NCI-H1930 (cell line): ENCODE measurements around the gene TRIM14.
"Not testable (repeated sequence)": the region's sequence is repeated elsewhere in the genome, so short reads cannot be mapped to it uniquely, and the experiment has no call there.

ENCODE experiments used
- DNase-seq, 2 experiments: peaks; one replicate each; lab custom pipeline; 2025; lab: John Stamatoyannopoulos, UW

Gene TRIM14

DNA sequence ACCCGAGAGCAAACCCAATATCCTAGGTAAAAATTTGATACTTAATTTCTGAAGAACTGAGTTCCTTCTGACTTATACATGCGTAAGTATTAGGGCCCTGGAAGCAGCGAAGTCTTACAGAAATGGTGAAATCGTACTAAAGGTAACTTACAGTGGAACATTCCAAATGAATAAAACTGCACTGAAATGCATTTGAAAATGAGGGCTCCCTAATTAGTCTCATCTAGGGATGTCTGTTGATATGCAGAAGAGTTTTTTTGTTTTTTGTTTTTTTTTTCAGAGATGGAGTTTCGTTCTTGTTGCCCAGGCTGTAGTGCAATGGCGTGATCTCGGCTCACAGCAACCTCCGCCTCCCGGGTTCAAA lies 72.9 kb downstream of the TRIM14 start:
- no peak for DNase-seq

GRCh38 chr9:98045234-98046179 lies 73.5 kb downstream of the TRIM14 start:
- DNase-seq, result no peak

DNA sequence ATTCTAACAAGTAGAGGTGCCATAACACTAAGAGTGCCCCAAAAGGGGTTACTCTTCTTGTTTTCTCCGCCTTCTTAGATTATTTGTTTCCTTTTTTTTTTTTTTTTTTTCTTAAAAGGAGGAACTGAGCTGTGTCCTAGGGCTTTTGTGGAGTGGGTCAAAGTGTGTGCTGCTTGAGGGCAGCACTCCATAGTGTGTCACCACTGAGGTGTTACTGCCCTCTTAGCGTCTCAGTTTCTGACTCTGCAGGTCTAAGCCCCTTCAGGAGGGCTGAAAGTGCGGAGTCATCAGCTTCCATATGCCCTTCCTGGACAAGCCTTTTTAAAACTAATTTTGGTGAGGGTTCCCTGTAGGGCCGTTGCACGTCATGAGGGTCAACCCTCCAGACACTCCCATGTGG lies 75.1 kb downstream of the TRIM14 start:
- no peak for DNase-seq

GRCh38 chr9:98040212-98040611 lies 78.8 kb downstream of the TRIM14 start:
- no peak for DNase-seq

DNA sequence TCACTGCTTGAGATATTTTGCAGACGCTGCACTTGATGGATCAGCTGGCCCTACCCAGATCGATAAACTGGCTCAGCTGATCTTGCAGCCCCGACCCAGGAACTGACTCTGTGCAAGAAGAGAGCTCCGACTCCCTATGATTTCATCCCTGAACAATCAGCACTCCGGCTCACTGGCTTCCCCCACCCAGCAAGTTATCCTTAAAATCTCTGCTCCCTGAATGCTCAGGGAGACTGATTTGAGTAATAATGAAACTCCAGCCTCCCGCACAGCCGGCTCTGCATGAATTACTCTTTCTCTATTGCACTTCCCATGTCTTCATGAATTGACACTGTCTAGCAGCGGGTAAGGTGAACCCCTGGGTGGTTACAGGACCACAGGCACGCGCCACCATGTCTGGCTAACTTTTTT lies 79.4 kb downstream of the TRIM14 start:
- DNase-seq, result no peak

- no peak for DNase-seq
Measured at GRCh38 chr9:98038958-98039357, 80.1 kb downstream of the TRIM14 start.

DNA sequence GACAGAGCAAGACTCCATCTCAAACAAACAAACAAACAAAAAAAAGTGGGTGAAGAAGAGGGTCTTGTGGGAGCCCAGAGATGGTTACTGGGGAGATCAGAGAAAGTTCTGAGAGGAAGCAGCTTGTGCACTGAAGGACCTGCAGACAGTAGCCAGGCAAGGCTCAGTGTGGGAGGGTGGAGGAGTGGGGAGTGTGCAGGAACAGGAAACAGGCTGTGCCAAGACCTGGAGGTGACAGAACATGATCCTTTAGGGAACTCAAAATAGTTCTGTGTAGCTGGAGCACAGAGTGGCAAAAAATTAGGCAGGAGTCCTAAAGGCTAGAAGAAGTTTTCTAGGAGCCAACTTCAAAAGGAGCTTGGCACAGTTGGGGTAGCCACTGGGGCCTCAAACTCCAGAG lies 81.7 kb downstream of the TRIM14 start:
- DNase-seq, result no peak

DNA sequence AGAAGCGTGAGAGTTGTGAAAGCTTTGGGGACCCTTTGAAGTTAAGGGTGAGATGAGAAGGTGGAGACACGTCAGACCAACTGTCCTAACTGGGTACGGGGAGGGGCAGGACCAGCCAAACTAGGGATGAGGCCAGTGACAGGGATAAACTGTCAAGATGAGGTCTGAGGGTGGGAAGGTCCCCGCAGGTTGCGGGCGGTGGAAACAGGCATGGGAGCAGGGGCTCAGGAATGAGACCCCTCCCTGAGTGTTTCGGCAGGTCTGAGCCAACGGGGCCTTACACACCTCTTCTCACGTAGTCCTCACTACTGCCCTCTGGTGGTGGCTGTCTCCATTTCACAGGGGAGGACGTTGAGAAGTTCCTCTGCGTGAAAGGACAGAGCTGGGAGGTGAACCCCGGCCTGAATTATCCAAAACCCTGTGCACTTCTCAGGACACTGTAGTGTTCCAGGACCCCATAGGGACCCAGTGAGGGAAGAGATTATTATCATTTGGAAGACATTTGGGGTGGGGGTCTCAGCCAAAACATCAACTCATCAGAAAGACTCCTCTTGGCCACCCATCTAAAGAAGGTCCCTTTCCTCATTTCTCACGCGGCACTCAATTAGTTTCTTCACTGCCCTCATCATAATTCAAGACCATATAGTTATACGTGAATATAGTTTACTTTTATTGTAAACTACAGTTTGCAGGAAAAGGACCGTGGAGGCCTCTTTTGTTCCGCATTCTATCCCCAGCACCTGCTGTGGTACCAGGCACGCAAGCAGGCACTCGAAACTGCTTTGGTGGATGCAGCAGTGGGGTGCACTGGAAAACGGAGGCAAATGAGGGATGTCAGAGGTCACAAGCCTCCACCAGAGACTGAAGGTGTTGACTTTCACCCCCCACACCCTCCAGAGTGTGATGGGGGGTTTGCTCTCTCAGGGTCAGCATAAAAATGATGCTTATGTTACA lies 84.2 kb downstream of the TRIM14 start:
- peak; percentile 31 to 67 for DNase-seq

DNA sequence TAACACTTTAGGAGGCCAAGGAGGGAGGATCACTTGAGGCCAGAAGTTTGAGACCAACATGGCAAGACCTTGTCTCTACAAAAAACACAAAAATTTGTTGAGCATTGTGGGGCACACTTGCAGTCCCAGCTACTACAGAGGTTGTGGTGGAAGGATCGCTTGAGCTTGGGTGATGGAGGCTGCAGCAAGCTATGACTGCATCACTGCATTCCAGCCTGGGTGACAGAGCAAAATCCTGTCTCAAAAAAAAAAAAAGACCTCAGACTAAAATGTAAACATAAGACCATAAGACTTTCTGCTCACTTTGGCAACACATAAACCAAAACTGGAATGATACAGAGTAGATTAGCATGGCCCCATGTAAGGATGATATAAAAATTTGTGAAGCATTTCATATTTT lies 87.1 kb downstream of the TRIM14 start:
- DNase-seq, result no peak

DNA sequence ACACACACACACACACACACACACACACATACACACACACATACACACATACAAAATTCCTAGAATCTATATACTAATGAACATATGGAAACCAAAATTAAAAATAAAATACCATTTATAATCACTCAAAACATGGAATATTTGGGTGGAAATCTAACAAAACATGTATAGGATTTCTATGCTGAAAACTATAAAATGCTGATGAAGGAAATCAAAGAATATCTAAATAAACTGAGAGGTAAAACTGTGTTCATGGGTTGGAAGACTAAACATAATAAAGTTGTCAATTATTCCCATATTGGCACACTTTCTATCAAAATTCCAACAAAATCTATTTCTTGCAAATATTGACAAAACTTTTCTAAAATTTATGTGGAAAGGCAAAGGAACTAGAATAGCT lies 87.9 kb downstream of the TRIM14 start:
- DNase-seq, result no peak

- no peak for DNase-seq
Measured at GRCh38 chr9:98024702-98025101, 94.3 kb downstream of the TRIM14 start.

DNA sequence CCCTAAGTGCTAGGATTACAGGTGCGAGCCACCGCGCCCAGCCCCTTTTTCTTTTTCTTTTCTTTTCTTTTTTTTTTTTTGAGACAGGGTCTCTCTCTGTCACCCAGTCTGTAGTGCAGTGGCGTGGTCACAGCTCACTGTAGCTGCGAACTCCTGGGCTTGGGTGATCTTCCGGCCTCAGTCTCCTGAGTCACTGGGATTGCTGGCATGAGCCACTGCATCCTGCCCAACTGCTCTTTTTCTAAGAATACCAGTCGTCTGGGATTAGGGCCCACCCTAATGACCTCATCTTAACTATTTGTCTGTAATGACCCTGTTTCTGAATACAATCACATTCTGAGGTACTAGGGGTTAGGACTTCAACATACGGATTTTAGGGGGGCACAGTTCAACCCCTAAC lies 96.6 kb downstream of the TRIM14 start:
- DNase-seq, result no peak

GRCh38 chr9:98021306-98022040 lies 97.5 kb downstream of the TRIM14 start:
- DNase-seq, result no peak

GRCh38 chr9:98020476-98021145 lies 98.4 kb downstream of the TRIM14 start:
- no peak for DNase-seq

DNA sequence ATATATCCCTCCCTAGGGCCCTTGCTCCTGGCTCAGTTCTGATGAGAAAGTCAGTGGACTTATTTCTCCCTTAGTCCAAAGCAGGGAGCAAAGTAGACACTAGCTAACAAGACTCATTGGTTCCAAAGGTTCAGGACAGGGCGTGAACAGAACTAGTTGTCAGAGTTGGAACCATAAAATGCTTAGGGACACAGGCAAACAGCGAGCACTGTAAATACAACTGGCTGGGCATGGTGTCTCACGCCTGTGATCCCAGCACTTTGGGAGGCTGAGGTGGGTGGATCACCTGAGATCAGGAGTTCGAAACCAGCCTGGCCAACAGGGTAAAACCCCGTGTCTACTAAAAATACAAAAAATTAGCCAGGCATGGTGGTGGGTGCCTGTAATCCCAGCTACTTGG lies 99.2 kb downstream of the TRIM14 start:
- not testable (repeated sequence) for DNase-seq
